HUES6 (cell line): ENCODE measurements around the gene POLR3E.

Source experiments
- H3K27ac ChIP-seq: 2 replicates; pipeline ENCODE4 v1.7.0; 2013; ENCODE audit warnings: low read depth, mild to moderate bottlenecking, low read length, inconsistent platforms
- H3K27me3 ChIP-seq: 2 replicates; pipeline ENCODE4 v1.6.1; 2013; ENCODE audit warnings: low read length; ENCODE audit not compliant: control insufficient read depth, insufficient read depth
- H3K36me3 ChIP-seq: 2 replicates; pipeline ENCODE4 v1.6.1; 2013; ENCODE audit warnings: low read length; ENCODE audit not compliant: control insufficient read depth, insufficient read depth
- H3K4me1 ChIP-seq: 2 replicates; pipeline ENCODE4 v1.6.1; 2013; ENCODE audit warnings: low read length; ENCODE audit not compliant: control insufficient read depth, insufficient read depth
- H3K4me3 ChIP-seq: 2 replicates; pipeline ENCODE4 v1.5.1; 2013; ENCODE audit warnings: low read depth, low read length
- H3K9ac ChIP-seq: one replicate; pipeline ENCODE4 v1.6.1; 2013; ENCODE audit warnings: mild to moderate bottlenecking, low read length
- H3K9me3 ChIP-seq: 2 replicates; pipeline ENCODE4 v1.6.1; 2013; ENCODE audit warnings: low read depth, low read length; ENCODE audit not compliant: control insufficient read depth, insufficient read depth

Gene POLR3E

DNA sequence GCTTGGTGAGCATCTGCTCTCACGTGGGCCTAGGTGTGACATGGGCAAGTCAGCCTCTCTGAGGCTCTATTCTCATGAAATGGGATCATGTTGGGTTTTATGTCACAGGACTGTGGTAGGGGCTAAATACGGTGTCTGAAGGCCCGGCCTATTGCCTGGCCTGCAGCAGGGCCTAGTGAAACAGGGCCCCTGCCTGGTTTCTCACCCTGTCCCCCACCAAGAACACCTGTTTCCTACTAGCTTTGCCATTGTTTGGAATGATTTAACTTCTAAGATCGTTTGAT is 29.1 kb downstream of the POLR3E start:
- H3K4me3 ChIP-seq = no peak overlapping the region
- no peaks in the 10 kb centered on the region for H3K27me3 ChIP-seq
- peaks cover 96% of the 10 kb centered on the region for H3K36me3 ChIP-seq
- 0 out of 2 replicates have a peak, but pooled peaks cover 2% of the 10 kb centered on the region for H3K4me1 ChIP-seq
- no peaks in the 10 kb centered on the region for H3K9me3 ChIP-seq
- H3K27ac ChIP-seq = no peak overlapping the region
- no peak overlapping the region for H3K9ac ChIP-seq

DNA sequence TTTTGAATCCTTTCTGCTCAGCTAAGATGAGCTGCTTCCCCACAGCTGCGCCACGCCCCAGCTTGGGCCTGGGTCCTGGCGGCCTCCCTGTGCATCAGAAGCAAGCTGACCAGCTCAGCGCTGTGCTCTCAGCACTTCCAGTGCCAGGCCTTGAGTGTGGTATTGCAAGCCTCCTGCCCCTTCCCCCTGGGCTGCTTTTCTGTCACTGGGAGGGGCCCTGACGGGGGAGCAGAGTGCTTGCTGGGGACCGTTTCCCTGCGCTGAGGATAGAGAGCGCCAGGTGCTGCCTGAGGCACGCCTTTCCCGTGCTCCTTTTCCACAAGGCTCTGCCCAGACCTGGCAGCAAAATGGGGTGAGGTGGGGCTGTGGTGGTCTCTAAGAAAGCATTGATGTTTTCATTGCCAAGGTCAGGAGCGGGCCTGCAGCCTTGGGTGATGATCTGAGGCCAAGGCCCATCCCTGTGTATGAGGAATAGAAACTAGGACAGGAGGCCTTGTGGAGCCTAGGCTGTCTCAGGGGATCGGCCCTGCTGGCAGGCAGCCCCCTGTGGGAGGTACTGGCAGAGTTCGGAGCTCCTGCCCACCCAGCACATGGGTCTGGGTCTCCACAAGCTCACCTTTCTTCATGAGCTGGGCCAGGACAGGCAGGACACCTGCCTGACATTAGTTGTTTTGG is 29.7 kb downstream of the POLR3E start:
- H3K4me3 ChIP-seq = no peak overlapping the region
- no peak overlapping the region for H3K9ac ChIP-seq
- H3K27ac ChIP-seq = no peak overlapping the region
- H3K9me3 ChIP-seq = no peaks in the 10 kb centered on the region
- H3K36me3 ChIP-seq = peaks cover 96% of the 10 kb centered on the region
- no peaks in the 10 kb centered on the region for H3K4me1 ChIP-seq
- H3K27me3 ChIP-seq = no peaks in the 10 kb centered on the region

DNA sequence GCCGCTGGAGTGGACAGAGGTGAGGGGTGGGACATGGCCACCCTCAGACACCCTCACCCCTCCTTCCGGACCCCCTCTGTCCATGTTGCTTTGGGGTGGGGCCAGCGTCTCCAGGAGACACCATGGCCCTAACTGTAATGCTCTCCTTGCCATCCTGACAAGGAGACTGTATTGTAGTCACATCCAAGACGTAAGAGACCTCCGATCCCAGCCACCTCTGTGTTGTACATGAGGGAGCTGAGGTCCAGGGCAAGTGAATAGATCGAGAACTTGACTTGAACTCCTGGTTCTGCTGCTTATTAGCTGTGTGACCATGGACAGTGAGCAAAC is 30.2 kb downstream of the POLR3E start:
- Histone ChIP-seq H3K9ac (no peak overlapping the region), H3K36me3 (peaks cover 96% of the 10 kb centered on the region), H3K4me3 (no peak overlapping the region), H3K27ac (no peak overlapping the region), H3K9me3 (no peaks in the 10 kb centered on the region), H3K4me1 (no peaks in the 10 kb centered on the region), H3K27me3 (no peaks in the 10 kb centered on the region)

DNA sequence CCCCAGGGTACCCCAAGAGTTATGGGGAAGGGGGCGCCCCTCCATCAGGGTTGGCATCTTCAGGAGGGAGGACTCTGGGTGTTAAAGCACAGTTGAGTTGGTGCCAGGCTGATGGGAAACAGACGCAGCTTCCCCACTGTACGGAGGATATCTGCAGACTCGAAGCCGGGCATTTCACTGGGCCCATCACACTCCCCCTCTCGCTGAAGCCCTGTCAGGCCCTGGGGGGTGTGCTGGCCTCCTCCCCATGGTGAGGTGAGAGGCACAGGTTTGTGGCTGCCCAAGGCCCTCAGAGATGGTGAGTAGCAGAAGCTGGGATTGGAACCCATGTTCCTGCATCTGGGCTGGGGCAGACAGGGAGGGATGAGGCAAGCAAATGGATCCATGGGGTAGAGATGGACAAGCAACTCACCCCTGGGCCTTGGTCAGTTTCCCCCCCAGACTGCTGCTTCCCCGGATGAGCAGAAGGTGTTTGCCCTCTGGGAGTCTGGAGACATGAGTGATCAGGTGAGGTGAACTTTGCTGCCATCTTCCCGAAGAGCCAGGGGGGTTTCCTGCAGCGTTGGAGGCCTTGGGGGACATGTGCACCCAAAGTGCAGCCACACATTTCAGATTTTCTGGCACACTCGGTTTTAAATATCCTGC is 31.0 kb downstream of the POLR3E start:
- H3K9ac ChIP-seq = no peak overlapping the region

DNA sequence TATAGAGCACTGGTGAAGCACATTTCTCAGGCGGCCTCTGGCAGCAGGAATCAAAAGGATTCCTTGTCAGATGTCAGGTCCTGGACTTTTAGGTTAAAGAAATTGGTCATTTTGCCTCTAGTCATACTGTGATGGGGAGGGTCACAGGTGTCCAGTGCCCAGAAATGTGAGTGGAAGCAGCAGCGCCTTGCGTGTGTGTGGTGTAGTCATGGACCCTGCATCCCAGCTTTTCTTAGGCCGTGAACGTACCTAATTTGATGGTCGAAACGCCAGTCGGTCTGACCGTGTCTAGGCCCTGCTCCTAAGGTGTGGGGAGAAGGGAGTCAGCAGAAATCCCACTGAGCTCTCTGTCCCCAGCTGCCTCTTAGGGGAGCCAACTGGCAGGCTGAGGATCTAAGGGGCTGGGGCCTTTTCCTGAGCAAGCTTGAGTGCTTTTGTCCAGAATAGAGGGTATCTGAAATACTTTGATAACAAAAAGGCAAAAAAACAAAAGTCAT is 32.0 kb downstream of the POLR3E start:
- Histone ChIP-seq H3K4me1 (no peaks in the 10 kb centered on the region), H3K27ac (no peak overlapping the region), H3K4me3 (no peak overlapping the region), H3K27me3 (no peaks in the 10 kb centered on the region), H3K9me3 (no peaks in the 10 kb centered on the region), H3K9ac (no peak overlapping the region), H3K36me3 (peaks cover 94% of the 10 kb centered on the region)

More for the DNA sequence above, 31.0 kb downstream of the POLR3E start:
- Histone ChIP-seq H3K4me1 (no peaks in the 10 kb centered on the region), H3K27ac (no peak overlapping the region), H3K4me3 (no peak overlapping the region), H3K36me3 (peaks cover 94% of the 10 kb centered on the region), H3K27me3 (no peaks in the 10 kb centered on the region), H3K9me3 (no peaks in the 10 kb centered on the region)

DNA sequence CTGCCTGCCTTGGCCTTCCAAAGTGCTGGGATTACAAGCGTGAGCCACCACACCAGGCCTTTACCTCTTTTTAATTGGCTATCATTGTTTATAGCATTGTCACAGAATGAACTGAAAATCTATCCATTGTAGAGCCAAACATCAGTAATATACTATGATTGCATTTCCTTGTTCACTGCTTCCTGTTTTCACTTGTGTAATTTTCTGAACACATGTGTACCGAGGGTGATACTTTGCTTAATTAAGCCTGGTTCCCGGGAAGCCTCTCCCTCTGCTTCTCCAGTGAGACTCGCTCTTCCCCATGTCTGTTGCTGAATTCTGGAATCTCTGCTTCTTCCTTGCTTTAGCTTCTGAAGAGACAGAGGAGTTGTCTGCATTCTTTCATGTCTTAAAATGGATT is 33.1 kb downstream of the POLR3E start:
- no peaks in the 10 kb centered on the region for H3K4me1 ChIP-seq
- H3K27me3 ChIP-seq = no peaks in the 10 kb centered on the region
- no peak overlapping the region for H3K4me3 ChIP-seq
- peaks cover 94% of the 10 kb centered on the region for H3K36me3 ChIP-seq
- no peak overlapping the region for H3K9ac ChIP-seq
- H3K9me3 ChIP-seq = no peaks in the 10 kb centered on the region
- H3K27ac ChIP-seq = no peak overlapping the region

DNA sequence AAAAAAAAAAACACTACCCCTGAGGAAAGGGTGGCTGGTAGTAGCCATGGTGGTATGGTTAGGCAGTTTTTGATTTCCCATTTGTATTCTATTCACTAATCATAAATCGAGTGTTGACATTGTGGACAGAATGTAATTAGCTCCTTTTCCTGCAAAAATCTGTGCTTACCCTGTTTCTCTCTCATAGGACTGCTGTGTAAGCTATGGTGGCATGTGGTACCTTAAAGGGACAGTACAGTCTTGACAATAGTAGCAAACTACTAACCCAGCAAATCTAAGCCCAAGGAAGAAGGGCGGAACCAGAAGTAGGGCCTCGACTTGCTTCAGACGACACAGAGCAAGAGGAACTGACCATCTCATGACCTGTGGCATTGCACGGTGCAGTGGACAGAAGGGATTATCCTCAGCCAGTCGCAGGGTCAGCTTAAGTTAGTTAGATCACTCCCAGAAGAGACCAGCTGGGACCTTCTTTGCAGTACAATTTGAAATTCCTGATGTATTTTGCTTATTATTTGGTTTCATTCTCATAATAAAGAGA is 36.3 kb downstream of the POLR3E start:
- H3K36me3 ChIP-seq = peaks cover 78% of the 10 kb centered on the region

DNA sequence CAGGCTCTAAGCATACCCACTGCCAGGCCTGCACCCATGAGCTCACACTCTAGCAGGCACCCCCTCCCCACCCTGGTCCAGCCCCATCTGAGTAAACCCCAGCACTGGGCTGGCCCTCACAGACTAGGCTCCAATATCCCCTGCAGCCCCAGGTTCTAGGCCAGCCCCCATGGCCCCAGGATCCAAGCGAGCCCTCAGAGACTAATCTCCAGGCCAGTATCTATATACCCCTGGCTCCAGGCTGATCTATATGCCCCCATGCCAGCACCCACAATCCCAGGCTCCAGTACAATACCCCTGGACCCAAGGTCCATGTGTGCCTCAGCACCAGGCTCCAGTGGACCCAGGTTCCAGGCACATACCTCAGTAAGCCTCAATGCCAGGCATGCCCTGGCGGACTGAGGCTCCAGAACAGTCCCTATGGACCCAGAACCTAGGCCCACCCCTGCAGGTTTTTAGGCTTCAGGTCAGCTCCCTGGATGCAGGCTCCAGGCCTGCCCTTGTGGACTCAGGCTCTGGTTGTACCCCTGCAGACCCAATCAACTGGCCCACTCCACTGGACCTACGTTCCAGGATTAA is 38.5 kb downstream of the POLR3E start:
- H3K9me3 ChIP-seq = peaks cover 8% of the 10 kb centered on the region; the same call in 1 of the 2 replicates
- H3K4me1 ChIP-seq = no peaks in the 10 kb centered on the region
- no peak overlapping the region for H3K27ac ChIP-seq
- H3K9ac ChIP-seq = no peak overlapping the region
- peaks cover 63% of the 10 kb centered on the region for H3K36me3 ChIP-seq
- H3K27me3 ChIP-seq = no peaks in the 10 kb centered on the region
- H3K4me3 ChIP-seq = no peak overlapping the region

More for the DNA sequence above, 36.3 kb downstream of the POLR3E start:
- Histone ChIP-seq H3K9me3 (peaks cover 8% of the 10 kb centered on the region; the same call in 1 of the 2 replicates), H3K27ac (no peak overlapping the region), H3K27me3 (no peaks in the 10 kb centered on the region), H3K9ac (no peak overlapping the region), H3K4me1 (no peaks in the 10 kb centered on the region), H3K4me3 (no peak overlapping the region)

DNA sequence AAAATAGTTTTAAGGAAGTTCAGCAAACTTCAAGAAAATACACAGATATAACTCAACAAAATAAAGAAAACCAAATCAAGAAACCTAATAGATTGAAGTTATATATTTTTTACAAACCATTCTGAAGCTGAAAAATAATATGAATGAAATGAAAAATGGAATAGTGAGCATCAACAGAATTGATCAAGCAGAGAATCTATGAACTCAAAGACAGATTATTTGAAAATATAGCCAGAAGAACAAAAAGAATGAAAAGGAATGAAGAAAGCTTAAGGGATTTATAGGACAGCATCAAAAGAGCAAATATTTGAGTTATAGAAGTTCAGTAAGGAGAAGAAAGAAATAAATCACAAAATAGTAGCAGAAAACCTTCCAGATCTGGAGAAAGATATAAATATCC is 39.4 kb downstream of the POLR3E start:
- H3K9ac ChIP-seq = no peak overlapping the region
- peaks cover 11% of the 10 kb centered on the region; the same call in 1 of the 2 replicates for H3K9me3 ChIP-seq
- no peak overlapping the region for H3K27ac ChIP-seq
- no peaks in the 10 kb centered on the region for H3K27me3 ChIP-seq
- H3K4me3 ChIP-seq = no peak overlapping the region
- peaks cover 57% of the 10 kb centered on the region for H3K36me3 ChIP-seq
- H3K4me1 ChIP-seq = no peaks in the 10 kb centered on the region

DNA sequence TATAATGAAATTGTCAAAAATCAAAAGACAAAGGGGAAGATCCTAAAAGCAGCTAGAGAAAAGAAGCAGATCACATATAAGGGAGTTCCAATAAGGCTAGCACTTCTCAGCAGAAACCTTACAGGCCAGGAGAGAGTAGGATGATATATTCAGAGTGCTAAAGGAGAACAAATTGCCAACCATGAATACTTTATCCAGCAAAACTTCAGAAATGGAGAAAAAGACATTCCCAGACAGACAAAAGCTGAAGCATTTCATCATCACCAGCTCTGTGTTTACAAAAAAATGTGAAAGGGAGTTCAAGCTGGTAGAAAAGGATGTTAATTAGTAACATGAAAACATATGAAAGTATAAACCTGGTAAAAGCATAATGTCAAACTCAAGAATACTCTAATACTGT is 39.8 kb downstream of the POLR3E start:
- H3K27me3 ChIP-seq = no peaks in the 10 kb centered on the region
- no peak overlapping the region for H3K27ac ChIP-seq
- H3K9me3 ChIP-seq = peaks cover 11% of the 10 kb centered on the region; the same call in 1 of the 2 replicates
- H3K36me3 ChIP-seq = peaks cover 52% of the 10 kb centered on the region
- H3K9ac ChIP-seq = no peak overlapping the region
- H3K4me1 ChIP-seq = no peaks in the 10 kb centered on the region
- no peak overlapping the region for H3K4me3 ChIP-seq
